ENCODE data around the gene LYL1. TPM values are rescaled to one million over a fixed set of nuclear protein-coding genes. Genes with fewer than 3 reads are reported as not detected.

LYL1 gene
- total and polyA plus RNA-seq, 2 of the 4 experiments (the other 2 are of a cell fraction) = 0.36 to 0.39 TPM

DNA sequence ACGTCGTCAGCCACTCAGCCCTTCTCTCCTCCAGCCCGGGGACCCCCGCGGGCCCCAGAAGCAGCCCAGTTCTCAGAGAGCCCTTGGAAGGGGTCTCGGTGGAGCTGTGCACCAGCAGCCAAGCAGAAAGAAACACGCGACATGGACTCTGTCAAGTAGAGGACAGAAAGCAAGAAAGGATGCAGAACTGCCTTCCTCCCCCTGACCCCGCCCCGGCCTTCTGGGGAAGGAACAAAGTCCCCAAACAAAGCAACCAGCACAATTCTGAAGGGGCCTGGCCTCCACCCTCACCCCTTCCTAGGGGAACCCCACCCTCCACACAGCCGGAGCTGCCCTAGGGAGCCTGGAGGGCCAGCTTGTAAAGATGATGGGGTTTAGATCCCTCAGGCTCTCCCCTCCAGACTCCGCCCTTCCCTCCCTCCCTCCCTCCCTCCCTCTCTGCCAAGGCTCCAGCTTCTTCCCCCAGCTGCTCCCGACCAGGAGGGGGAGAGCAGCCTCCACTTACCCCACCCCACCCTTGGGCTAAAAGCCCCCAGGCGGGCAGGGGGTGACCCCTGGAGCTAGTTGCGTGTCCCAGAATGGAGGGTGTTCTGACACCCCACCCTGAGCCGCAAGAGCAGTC lies 7.8 kb downstream of the LYL1 start:
- H4K8ac ChIP-seq (ENCODE audit: low read depth in 2 of 2, low read length in 2 of 2) = no peak overlapping the region
- no peak overlapping the region for H4K91ac ChIP-seq (ENCODE audit: insufficient read depth, low read depth, low read length)
- TSS peak; percentile 26 for BruUV-seq (replicated peaks)
- ChIA-PET POLR2A (ENCODE audit: unreplicated experiment) (no interaction called here), CTCF (interaction anchor here (0.5 to 2.2 kb wide), 7 partner anchors 33 to 118 kb away, joined by 3 to 8 read pairs (median 6); no protein-coding TSS in a partner anchor)
- TF ChIP-seq SMC3 (IDR thresholded peaks at IDR 0.05; ENCODE audit: low read depth, low read length) (no peak), NFE2L2 (IDR thresholded peaks at IDR 0.05; ENCODE audit: low read depth, low read length) (no peak), RAD21 (IDR thresholded peaks at IDR 0.05; ENCODE audit: low read length) (no peak), POLR2A (IDR thresholded peaks at IDR 0.05; ENCODE audit: low read depth, low read length) (no peak), MXI1 (IDR thresholded peaks at IDR 0.05; ENCODE audit: borderline replicate concordance, low read depth, low read length) (no peak), FOS (IDR thresholded peaks at IDR 0.05; ENCODE audit: low read depth, low read length) (no peak)
- TF ChIP-seq, protein P1, sequence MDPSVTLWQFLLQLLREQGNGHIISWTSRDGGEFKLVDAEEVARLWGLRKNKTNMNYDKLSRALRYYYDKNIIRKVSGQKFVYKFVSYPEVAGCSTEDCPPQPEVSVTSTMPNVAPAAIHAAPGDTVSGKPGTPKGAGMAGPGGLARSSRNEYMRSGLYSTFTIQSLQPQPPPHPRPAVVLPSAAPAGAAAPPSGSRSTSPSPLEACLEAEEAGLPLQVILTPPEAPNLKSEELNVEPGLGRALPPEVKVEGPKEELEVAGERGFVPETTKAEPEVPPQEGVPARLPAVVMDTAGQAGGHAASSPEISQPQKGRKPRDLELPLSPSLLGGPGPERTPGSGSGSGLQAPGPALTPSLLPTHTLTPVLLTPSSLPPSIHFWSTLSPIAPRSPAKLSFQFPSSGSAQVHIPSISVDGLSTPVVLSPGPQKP (IDR thresholded peaks at IDR 0.05; ENCODE audit: borderline replicate concordance, low read depth, low read length) = no peak
- no peak overlapping the region for H2AK9ac ChIP-seq (replicated peaks; ENCODE audit: low read depth, low read length, poor library complexity)
- no peak overlapping the region for H2AFZ ChIP-seq (replicated peaks; ENCODE audit: low read length, poor library complexity)
- H3K4me2 ChIP-seq (ENCODE audit: low read depth, low read length) = no peak overlapping the region
- no peaks in the 10 kb centered on the region for H3K9me3 ChIP-seq (ENCODE audit: control insufficient read depth, insufficient read depth, low read length)
- no peak overlapping the region for H2BK15ac ChIP-seq (ENCODE audit: low read depth, low read length)
- H4K5ac ChIP-seq (ENCODE audit: low read depth, low read length) = no peak overlapping the region
- no peak overlapping the region for H3K4ac ChIP-seq (ENCODE audit: low read depth, low read length)
- no peak for ATAC-seq (ENCODE audit: low read depth)
- 0 out of 4 replicates have a peak, but pooled peaks cover 0 to 2% of the 10 kb centered on the region in 2 experiments for H3K79me1 ChIP-seq (ENCODE audit: low read depth in 1 of 2, low read length in 2 of 2)
- no peaks in the 10 kb centered on the region for H3K9me1 ChIP-seq (ENCODE audit: insufficient read depth, low read length)
- intact Hi-C loops (cut with micrococcal nuclease) (loop anchor here (1.0 kb wide), 1 partner anchor 117 kb away; no protein-coding TSS in a partner anchor), dilution Hi-C loops (cut with HindIII; ENCODE audit: low sequenced_read_pairs, unreplicated experiment) (no loop called here), in situ Hi-C loops (cut with MboI; ENCODE audit: low sequenced_read_pairs) (loop anchor here (5.0 kb wide), 1 partner anchor 113 kb away; no protein-coding TSS in a partner anchor)
- H2AK5ac ChIP-seq (ENCODE audit: low read depth, low read length) = no peak overlapping the region
- no peak overlapping the region for H3K18ac ChIP-seq (ENCODE audit: low read depth, low read length)
- no peak overlapping the region for H2BK20ac ChIP-seq (ENCODE audit: low read depth, low read length)
- peaks cover 14% of the 10 kb centered on the region; the same call in 1 of the 2 replicates for H3K36me3 ChIP-seq (ENCODE audit: control insufficient read depth, insufficient read depth, low read length)
- H3K14ac ChIP-seq (replicated peaks; ENCODE audit: low read depth, low read length) = no peak overlapping the region
- no CpG with 5 or more reads among the region's 16 CpGs for WGBS, 2 experiments (ENCODE audit: extremely low coverage in 2 of 2, insufficient read length in 1 of 2)
- H3K4me3 ChIP-seq (ENCODE audit: insufficient read depth, low read depth, low read length) = no peak overlapping the region
- H3K56ac ChIP-seq (ENCODE audit: extremely low read depth, insufficient read depth, low read length) = no peak overlapping the region
- peaks cover 11% of the 10 kb centered on the region; the same call in 1 of the 2 replicates for H3K4me1 ChIP-seq (ENCODE audit: control insufficient read depth, insufficient read depth, low read length)
- no peak overlapping the region for H3K23ac ChIP-seq (ENCODE audit: low read depth, low read length)
- peaks cover 15% of the 10 kb centered on the region for H4K20me1 ChIP-seq (ENCODE audit: insufficient read depth, low read length)
- no peak overlapping the region for H3K9ac ChIP-seq (ENCODE audit: low read depth, low read length)
- no peak for DNase-seq
- no peaks in the 10 kb centered on the region for H3K27me3 ChIP-seq (ENCODE audit: control insufficient read depth, insufficient read depth, low read length)
- no peak overlapping the region for H2BK120ac ChIP-seq (ENCODE audit: low read depth, low read length)
- no peak overlapping the region for H3K27ac ChIP-seq (ENCODE audit: insufficient read depth, low read length)
- H2BK5ac ChIP-seq (ENCODE audit: low read depth, low read length, poor library complexity, severe bottlenecking) = no peak overlapping the region
